ENCODE results near the gene PJA2. TPM values are rescaled to one million over a fixed set of nuclear protein-coding genes. Genes with fewer than 3 reads are reported as not detected.

Gene PJA2
- total and polyA plus RNA-seq, 4 experiments from 2014 or later: 57.2 to 90.6 (median 75.0) TPM

DNA sequence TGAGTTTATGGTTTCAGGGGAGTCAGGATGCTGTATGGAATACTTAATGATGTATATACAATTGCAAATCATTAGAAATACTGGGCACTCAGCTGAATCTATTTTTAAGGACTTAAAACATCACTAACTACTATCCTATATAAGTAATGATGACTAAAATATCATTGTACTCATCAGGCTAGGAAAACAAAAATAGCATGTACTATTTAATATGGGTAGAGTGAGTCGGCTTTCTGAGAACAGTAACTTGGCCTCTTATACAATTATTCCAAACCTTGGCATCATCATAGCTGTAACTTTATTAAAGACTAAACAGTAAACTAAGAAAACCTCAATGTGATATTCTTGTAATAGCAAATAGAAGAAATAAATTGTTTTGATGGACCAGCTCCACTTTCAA, 94.5 kb downstream of the PJA2 start:
- intact Hi-C loops (cut with micrococcal nuclease): no loop called here
- Mint-ChIP-seq H3K9me3 (no peaks in the 10 kb centered on the region), H3K27me3 (no peaks in the 10 kb centered on the region), H3K4me3 (no peak overlapping the region), H3K27ac (no peak overlapping the region), H3K4me1 (no peaks in the 10 kb centered on the region), H3K36me3 (peaks cover 0 to 5% of the 10 kb centered on the region in 2 donors)
- no peak overlapping the region for H3K4me3 ChIP-seq (ENCODE audit: low read length in 2 of 2)
- no peak for DNase-seq
- H3K27me3 ChIP-seq (ENCODE audit: insufficient read depth, low read length): no peaks in the 10 kb centered on the region
- H3K27ac ChIP-seq (ENCODE audit: low read depth, low read length): no peak overlapping the region
- POLR2A ChIA-PET (ENCODE audit: partially characterized antibody): no interaction called here
- no peaks in the 10 kb centered on the region for H3K36me3 ChIP-seq (ENCODE audit: insufficient read depth, low read length)
- no peaks in the 10 kb centered on the region for H3K4me1 ChIP-seq (ENCODE audit: insufficient read depth, low read length)
- no peaks in the 10 kb centered on the region for H3K9me3 ChIP-seq (ENCODE audit: control insufficient read depth in 1 of 2, low read length in 2 of 2)
- CTCF ChIA-PET (ENCODE audit: partially characterized antibody): no interaction called here

- Histone ChIP-seq H3K4me3 (ENCODE audit: low read length in 2 of 2) (no peak overlapping the region), H3K4me1 (ENCODE audit: insufficient read depth, low read length) (no peaks in the 10 kb centered on the region), H3K36me3 (ENCODE audit: insufficient read depth, low read length) (no peaks in the 10 kb centered on the region), H3K27me3 (ENCODE audit: insufficient read depth, low read length) (no peaks in the 10 kb centered on the region), H3K9me3 (ENCODE audit: control insufficient read depth in 1 of 2, low read length in 2 of 2) (no peaks in the 10 kb centered on the region), H3K27ac (ENCODE audit: low read depth, low read length) (no peak overlapping the region)
- Mint-ChIP-seq H3K9me3 (peaks cover 0 to 2% (median 0%) of the 10 kb centered on the region in 8 donors), H3K27me3 (no peaks in the 10 kb centered on the region), H3K36me3 (peaks cover 0 to 4% of the 10 kb centered on the region in 2 donors), H3K4me3 (no peak overlapping the region), H3K4me1 (no peaks in the 10 kb centered on the region), H3K27ac (no peak overlapping the region)
- POLR2A ChIA-PET (ENCODE audit: partially characterized antibody): no interaction called here
- DNase-seq: no peak
- intact Hi-C loops (cut with micrococcal nuclease): no loop called here
- CTCF ChIA-PET (ENCODE audit: partially characterized antibody): no interaction called here
These were observed 96.6 kb downstream of the PJA2 start for GRCh38 chr5:109313127-109313526.

- no peak overlapping the region for H3K4me3 Mint-ChIP-seq
- H3K27ac ChIP-seq (ENCODE audit: low read depth, low read length): no peak overlapping the region
- peaks cover 0 to 4% of the 10 kb centered on the region in 2 donors for H3K36me3 Mint-ChIP-seq
- ChIA-PET CTCF (ENCODE audit: partially characterized antibody) (no interaction called here), POLR2A (ENCODE audit: partially characterized antibody) (no interaction called here)
- H3K27ac Mint-ChIP-seq: no peak overlapping the region
- H3K27me3 Mint-ChIP-seq: no peaks in the 10 kb centered on the region
- no peaks in the 10 kb centered on the region for H3K36me3 ChIP-seq (ENCODE audit: insufficient read depth, low read length)
- DNase-seq: no peak
- H3K9me3 ChIP-seq (ENCODE audit: control insufficient read depth in 1 of 2, low read length in 2 of 2): no peaks in the 10 kb centered on the region
- no peaks in the 10 kb centered on the region for H3K4me1 ChIP-seq (ENCODE audit: insufficient read depth, low read length)
- H3K4me1 Mint-ChIP-seq: no peaks in the 10 kb centered on the region
- intact Hi-C loops (cut with micrococcal nuclease): no loop called here
- no peak overlapping the region for H3K4me3 ChIP-seq (ENCODE audit: low read length in 2 of 2)
- H3K9me3 Mint-ChIP-seq: peaks cover 0 to 2% (median 0%) of the 10 kb centered on the region in 8 donors
- no peaks in the 10 kb centered on the region for H3K27me3 ChIP-seq (ENCODE audit: insufficient read depth, low read length)
These were observed 97.1 kb downstream of the PJA2 start for GRCh38 chr5:109312695-109313094.

DNA sequence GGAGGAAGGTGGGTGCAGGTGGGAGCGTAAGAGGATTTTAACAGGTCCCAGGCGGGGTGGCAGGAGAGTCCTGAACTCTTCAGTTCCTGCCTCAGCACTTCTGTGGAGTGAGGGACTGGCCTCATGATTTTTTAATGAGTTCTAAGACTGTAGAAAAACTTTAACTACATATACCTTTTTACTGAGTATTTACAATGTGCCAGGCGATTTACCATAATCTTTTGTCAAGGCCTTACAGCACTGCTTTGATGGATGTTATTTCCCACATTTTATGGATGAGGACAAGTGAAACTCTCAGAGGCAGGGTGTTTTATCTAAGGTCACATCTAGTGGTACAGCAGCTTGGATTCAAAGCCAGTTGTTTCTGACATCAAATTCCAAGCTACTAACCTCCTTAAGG, 99.5 kb downstream of the PJA2 start:
- no peak for DNase-seq
- Mint-ChIP-seq H3K27me3 (no peaks in the 10 kb centered on the region), H3K36me3 (peaks cover 0 to 4% of the 10 kb centered on the region in 2 donors), H3K4me1 (no peaks in the 10 kb centered on the region), H3K27ac (no peak overlapping the region), H3K4me3 (no peak overlapping the region), H3K9me3 (peaks cover 0 to 2% (median 0%) of the 10 kb centered on the region in 8 donors)
- Histone ChIP-seq H3K4me3 (ENCODE audit: low read length in 2 of 2) (no peak overlapping the region), H3K4me1 (ENCODE audit: insufficient read depth, low read length) (no peaks in the 10 kb centered on the region), H3K36me3 (ENCODE audit: insufficient read depth, low read length) (no peaks in the 10 kb centered on the region), H3K9me3 (ENCODE audit: control insufficient read depth in 1 of 2, low read length in 2 of 2) (no peaks in the 10 kb centered on the region), H3K27ac (ENCODE audit: low read depth, low read length) (no peak overlapping the region), H3K27me3 (ENCODE audit: insufficient read depth, low read length) (no peaks in the 10 kb centered on the region)
- ChIA-PET POLR2A (ENCODE audit: partially characterized antibody) (no interaction called here), CTCF (ENCODE audit: partially characterized antibody) (no interaction called here)
- intact Hi-C loops (cut with micrococcal nuclease): no loop called here

- peaks cover 0 to 4% of the 10 kb centered on the region in 2 donors for H3K36me3 Mint-ChIP-seq
- no peak overlapping the region for H3K4me3 ChIP-seq (ENCODE audit: low read length in 2 of 2)
- ChIA-PET POLR2A (ENCODE audit: partially characterized antibody) (no interaction called here), CTCF (ENCODE audit: partially characterized antibody) (no interaction called here)
- no peaks in the 10 kb centered on the region for H3K4me1 Mint-ChIP-seq
- no peak overlapping the region for H3K27ac Mint-ChIP-seq
- no peaks in the 10 kb centered on the region for H3K27me3 Mint-ChIP-seq
- no peaks in the 10 kb centered on the region for H3K9me3 ChIP-seq (ENCODE audit: control insufficient read depth in 1 of 2, low read length in 2 of 2)
- peaks cover 0 to 2% (median 0%) of the 10 kb centered on the region in 8 donors for H3K9me3 Mint-ChIP-seq
- no peaks in the 10 kb centered on the region for H3K36me3 ChIP-seq (ENCODE audit: insufficient read depth, low read length)
- no peaks in the 10 kb centered on the region for H3K27me3 ChIP-seq (ENCODE audit: insufficient read depth, low read length)
- no peaks in the 10 kb centered on the region for H3K4me1 ChIP-seq (ENCODE audit: insufficient read depth, low read length)
- DNase-seq: no peak
- no peak overlapping the region for H3K27ac ChIP-seq (ENCODE audit: low read depth, low read length)
- intact Hi-C loops (cut with micrococcal nuclease): no loop called here
- no peak overlapping the region for H3K4me3 Mint-ChIP-seq
These were observed 100.3 kb downstream of the PJA2 start for GRCh38 chr5:109309326-109310063.

DNA sequence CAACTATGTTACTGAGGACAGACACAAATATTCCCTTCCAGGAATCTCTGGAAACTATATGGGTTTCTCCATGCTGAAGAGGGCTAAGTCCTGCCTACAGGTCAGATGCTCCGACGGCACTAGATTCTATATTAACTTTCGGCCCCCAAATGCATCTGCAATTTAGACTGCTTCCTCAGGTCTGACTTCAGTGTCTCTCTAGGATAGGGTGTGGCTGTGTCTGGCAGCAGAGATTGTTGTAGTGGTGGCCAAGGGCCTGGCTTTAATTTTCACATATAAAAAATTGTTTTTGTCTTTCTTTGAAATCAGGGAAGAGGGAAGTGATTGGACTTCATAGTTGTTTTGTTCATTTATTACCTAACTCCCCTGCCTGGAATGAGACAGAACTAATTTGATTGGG, 101.8 kb downstream of the PJA2 start:
- H3K27ac ChIP-seq (ENCODE audit: low read depth, low read length): no peak overlapping the region
- no peaks in the 10 kb centered on the region for H3K27me3 ChIP-seq (ENCODE audit: insufficient read depth, low read length)
- POLR2A ChIA-PET (ENCODE audit: partially characterized antibody): no interaction called here
- no peak for DNase-seq
- H3K27me3 Mint-ChIP-seq: no peaks in the 10 kb centered on the region
- H3K36me3 ChIP-seq (ENCODE audit: insufficient read depth, low read length): no peaks in the 10 kb centered on the region
- no peaks in the 10 kb centered on the region for H3K4me1 Mint-ChIP-seq
- no peak overlapping the region for H3K27ac Mint-ChIP-seq
- peaks cover 0 to 4% of the 10 kb centered on the region in 2 donors for H3K36me3 Mint-ChIP-seq
- no peaks in the 10 kb centered on the region for H3K9me3 ChIP-seq (ENCODE audit: control insufficient read depth in 1 of 2, low read length in 2 of 2)
- no peak overlapping the region for H3K4me3 Mint-ChIP-seq
- peaks cover 0 to 2% (median 0%) of the 10 kb centered on the region in 8 donors for H3K9me3 Mint-ChIP-seq
- CTCF ChIA-PET (ENCODE audit: partially characterized antibody): no interaction called here
- H3K4me3 ChIP-seq (ENCODE audit: low read length in 2 of 2): no peak overlapping the region
- intact Hi-C loops (cut with micrococcal nuclease): no loop called here
- no peaks in the 10 kb centered on the region for H3K4me1 ChIP-seq (ENCODE audit: insufficient read depth, low read length)

DNA sequence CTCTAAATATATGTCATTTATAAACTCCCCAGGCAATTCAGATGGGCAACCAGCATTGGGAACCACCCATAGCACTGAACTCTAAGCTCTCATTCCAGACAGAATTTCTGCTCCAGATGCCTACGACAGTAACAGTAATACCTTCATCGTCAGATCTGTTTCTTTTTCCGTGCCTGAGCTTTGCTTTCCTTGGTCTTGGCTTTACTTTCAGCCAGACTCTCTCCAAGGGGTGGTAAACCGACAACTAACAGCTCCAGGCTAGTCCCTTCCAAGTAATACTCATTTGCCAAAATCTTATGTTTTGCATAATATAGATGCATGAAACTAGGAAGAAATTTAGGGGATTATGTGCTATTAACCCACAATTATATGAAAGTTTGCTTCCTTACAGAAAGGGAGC, 102.3 kb downstream of the PJA2 start:
- no peak overlapping the region for H3K4me3 ChIP-seq (ENCODE audit: low read length in 2 of 2)
- intact Hi-C loops (cut with micrococcal nuclease): no loop called here

More for the DNA sequence above, 102.3 kb downstream of the PJA2 start:
- no peaks in the 10 kb centered on the region for H3K27me3 ChIP-seq (ENCODE audit: insufficient read depth, low read length)
- H3K9me3 ChIP-seq (ENCODE audit: control insufficient read depth in 1 of 2, low read length in 2 of 2): no peaks in the 10 kb centered on the region
- Mint-ChIP-seq H3K36me3 (peaks cover 0 to 4% of the 10 kb centered on the region in 2 donors), H3K4me3 (no peak overlapping the region), H3K27me3 (no peaks in the 10 kb centered on the region), H3K9me3 (peaks cover 0 to 2% (median 0%) of the 10 kb centered on the region in 8 donors), H3K27ac (no peak overlapping the region), H3K4me1 (no peaks in the 10 kb centered on the region)
- POLR2A ChIA-PET (ENCODE audit: partially characterized antibody): no interaction called here
- H3K36me3 ChIP-seq (ENCODE audit: insufficient read depth, low read length): no peaks in the 10 kb centered on the region
- no peak overlapping the region for H3K27ac ChIP-seq (ENCODE audit: low read depth, low read length)
- CTCF ChIA-PET (ENCODE audit: partially characterized antibody): no interaction called here
- no peak for DNase-seq
- H3K4me1 ChIP-seq (ENCODE audit: insufficient read depth, low read length): no peaks in the 10 kb centered on the region
